Measurements from ENCODE around the gene CCDC90B.
"Not testable (repeated sequence)": the region's sequence is repeated elsewhere in the genome, so short reads cannot be mapped to it uniquely, and the experiment has no call there.

CCDC90B gene

DNA sequence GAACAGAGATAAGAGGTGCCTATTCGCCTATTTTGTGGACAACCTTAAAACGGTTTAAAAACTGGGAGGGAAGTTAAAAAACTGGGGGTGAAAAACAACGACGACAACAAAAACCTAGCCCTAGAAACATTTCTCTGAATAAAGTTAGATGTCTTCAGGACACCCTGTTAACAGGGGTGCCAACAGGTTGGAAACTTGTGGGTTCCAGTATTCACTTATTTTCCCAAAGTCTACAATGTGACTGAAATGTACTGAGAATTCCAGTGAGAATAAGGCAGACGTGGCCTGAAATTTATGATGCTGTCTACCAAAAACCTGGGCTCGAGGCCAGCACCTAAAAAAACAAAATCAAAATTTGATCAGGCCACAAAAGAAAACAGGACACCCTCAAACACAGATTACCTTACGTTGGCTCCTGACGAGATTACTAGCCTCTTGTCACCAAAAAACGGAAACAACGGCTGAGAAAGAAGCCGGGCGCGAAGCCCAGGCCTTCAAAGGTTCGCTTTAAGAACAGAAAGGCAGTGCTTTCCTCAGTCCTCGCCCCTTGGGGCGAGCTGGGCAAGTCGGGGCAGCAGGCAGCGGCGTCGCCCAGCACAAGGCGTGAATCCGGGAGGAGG is 906 bp downstream of the CCDC90B start:
- no peak for DNase-seq

DNA sequence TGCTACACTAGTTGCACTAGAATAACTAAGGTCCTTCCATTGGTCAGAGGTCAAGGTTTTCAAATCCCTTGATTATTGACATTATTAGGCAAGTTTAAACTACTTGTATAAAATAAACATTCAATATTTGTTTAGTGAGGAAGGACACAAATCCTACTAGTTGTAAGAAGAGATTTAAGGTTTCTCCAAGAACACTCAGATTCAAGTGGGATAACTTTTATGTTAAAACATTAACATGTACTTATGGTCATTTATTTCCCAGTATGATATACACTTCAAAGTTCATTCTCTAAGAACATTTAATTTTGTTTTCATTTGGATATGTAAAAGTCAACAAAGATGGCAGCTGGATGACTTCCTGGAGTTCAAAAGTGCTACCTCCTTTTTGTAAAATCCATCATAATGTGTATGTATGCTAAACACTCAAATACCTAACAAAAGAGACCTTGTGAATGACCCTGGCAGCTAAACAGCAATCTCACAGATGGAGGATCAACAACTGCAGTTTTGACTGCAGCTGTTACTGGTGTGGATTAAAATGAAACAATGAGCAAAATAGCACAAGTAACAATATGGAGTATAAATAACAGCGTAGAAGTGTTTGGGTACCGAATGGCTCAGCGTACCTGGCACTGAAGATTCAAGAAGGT is 1.5 kb downstream of the CCDC90B start:
- DNase-seq = peak; percentile 41

DNA sequence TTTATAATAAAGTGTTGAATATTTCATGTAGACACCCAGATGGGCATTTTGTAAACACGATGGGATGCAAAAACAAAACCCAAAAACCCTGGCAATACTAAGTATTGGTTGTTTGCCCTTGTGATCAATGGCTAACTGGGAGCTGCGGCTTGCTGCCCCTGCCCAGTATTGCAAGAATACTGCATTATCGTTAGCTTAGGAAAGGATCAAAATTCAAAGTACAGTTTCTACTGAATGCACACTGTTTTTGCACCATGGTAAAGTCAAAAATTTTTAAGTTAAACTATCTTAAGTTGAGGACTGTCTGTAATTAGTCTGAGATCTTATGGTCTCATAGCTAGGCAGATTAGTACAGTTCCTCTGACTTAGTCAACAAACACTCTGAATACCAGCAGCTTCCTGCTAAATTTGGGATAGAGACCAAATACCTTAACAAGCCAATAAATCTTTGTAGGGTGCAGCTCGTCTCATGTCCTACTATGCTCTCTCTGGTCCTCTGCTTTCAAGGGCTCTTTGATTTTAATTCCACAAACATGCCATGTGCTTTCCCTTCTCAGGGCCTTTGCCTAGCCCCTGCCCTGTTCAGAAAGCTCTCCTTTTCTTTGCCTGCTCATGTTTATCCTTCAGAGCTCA is 4.0 kb downstream of the CCDC90B start:
- DNase-seq = no peak

DNA sequence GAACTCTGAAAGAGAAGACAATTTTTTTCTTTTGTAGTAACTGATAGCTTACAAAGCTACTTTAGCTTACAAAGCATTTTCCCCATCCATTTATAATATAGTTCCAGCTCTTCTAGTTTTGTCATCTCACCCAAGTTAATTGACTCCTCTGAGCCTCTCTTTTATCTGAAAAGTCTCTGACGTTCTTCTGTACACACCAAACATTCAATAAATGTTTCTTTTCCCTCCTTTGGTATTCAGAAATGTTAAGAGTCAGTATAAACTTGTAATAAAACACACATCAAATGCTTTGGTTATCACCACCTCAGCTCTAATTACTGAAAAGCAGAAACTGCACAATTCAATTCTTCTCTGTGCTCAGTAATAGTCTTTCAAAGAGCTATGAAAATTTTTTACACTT is 5.9 kb downstream of the CCDC90B start:
- DNase-seq = no peak

DNA sequence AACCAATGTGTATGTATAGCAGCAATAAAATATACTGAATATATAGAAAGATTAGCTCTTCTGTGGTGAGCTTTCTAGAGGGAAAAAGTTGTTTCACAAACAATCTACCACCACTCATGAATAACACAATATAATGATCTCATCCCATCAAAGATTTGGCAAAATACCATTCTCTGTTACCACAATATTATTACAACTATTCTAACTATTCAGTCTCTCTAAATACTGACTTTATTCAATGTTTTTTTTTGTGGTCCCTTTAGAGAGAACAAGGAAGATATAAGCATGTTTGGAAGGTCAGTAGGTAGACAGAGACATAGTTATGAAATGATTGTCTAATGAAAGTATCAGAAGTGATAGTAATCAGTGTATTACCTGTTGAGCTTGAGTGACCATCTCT is 7.8 kb downstream of the CCDC90B start:
- DNase-seq = no peak

DNA sequence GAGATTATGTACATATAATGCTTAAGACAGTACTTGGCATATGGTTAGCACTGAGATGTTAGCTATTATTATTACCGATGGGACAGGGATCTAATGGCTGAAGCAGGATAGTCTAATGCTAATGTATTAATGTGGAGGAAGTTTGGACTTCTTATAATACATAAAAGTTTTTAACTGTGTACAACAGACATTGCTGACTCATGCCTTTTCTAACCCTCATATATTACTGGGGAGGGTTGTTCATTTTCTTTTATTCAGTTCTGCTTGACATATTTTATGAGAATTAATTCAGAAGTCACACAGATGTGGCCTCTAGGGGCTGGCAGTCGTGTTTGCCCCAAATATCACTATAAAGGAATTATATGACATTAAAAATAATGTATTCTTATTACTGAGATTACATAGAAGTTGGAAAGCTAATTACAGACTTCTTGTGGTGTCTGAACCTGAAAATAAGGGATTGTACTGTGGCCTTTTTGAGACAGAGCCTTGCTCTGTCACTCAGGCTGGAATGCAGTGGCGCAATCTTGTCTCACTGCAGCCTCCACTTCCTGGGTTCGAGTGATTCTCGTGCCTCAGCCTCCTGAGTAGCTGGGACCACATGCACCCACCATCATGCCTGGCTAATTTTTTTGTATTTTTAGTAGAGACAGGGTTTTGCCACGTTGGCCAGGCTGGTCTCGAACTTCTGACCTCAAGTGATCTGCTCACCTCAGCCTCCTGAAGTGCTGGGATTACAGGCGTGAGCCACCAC is 10.1 kb downstream of the CCDC90B start:
- DNase-seq = no peak

DNA sequence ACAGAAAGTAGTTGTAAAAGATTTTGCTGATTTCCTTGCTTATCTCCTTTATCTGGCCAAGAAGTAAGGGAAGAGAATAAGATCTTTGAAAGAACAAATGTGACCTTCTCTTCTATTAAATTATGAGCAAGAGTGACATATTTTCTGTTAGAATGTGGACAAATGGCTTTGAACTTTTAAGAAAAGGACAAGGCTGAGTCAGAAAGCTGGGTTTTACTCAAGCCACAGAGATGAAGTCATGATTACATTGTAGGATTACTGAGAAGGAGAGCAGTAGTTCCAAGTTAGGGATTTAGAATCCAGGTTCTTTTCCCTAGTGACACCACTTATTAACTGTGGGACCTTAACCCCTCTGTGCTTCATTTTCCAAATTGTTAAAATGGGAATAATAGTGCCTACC is 13.5 kb downstream of the CCDC90B start:
- DNase-seq = no peak

DNA sequence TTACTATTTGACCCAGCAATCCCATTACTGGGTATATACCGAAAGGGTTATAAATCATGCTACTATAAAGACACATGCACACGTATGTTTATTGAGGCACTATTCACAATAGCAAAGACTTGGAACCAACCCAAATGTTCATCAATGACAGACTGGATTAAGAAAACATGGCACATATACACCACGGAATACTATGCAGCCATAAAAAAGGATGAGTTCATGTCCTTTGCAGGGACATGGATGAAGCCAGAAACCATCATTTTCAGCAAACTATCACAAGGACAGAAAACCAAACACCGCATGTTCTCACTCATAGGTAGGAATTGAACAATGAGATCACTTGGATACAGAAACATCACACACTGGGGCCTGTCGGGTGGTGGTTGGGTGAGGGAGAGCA is 14.4 kb downstream of the CCDC90B start:
- not testable (repeated sequence) for DNase-seq

DNA sequence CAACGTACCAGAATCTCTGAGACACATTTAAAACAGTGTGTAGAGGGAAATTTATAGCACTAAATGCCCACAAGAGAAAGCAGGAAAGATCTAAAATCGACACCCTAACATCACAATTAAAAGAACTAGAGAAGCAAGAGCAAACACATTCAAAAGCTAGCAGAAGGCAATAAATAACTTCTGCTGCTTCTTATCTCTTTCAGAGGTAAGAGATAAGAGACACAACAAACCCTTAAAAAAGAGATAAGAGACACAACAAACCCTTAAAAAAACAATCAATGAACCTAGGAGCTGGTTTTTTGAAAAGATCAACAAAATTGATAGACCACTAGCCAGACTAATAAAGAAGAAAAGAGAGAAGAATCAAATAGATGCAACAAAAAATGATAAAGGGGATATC is 17.1 kb downstream of the CCDC90B start:
- DNase-seq = not testable (repeated sequence)

DNA sequence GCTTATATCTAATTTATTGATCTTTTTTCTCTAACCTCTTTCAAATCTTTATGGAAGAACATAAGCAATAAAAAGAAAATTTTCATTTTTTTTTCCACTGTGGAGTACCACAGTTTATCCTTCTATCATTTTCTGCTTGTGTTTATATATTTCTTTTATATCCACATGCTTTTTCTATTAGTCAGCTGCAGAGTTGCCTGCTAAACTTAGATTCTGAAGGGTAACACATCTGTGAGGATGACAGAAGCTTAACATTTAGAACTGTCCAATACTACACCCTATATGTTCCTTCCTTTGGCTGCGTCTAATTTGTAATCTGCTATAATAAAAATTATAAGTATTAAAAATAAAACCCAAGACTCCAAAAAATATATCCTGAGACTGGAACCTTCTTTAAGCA is 20.8 kb downstream of the CCDC90B start:
- no peak for DNase-seq

DNA sequence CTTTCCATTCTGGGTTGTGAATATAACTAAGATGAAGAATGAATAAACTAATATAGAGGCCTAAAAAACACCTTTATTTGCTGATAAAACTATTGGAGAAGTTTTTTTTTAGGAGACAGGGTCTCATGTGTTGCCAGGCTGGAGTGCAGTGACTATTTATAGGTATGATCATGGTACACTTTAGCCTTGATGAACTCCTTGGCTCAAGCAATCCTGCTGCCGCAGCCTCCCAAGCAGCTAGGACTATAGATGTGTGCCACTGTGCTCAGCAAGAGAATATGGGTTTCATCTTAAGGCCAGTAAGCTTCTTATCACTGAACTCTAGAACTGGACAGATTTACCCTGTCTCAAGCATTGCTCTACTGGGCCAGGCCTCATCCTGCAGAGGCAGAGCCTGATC is 26.6 kb downstream of the CCDC90B start:
- DNase-seq = no peak

DNA sequence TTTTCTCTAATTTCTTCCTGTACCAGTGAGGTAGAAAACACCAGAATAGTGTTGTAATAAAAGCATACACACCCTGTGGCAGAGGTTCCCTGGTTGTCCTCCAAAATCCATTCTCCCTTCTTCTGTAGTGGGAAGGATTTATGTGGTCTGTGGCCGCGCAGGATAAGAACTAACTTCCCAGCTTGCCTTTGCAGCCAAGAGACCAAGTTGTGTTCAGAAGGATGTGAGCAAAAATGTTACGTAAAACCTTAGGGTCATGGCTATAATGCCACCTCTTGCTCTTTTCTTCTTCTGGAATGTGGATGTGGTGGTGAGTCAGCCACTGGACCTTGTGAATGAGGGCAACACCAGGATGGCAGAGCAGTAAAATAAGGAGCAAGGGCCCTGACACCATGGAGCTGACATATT is 28.4 kb downstream of the CCDC90B start:
- DNase-seq = no peak

DNA sequence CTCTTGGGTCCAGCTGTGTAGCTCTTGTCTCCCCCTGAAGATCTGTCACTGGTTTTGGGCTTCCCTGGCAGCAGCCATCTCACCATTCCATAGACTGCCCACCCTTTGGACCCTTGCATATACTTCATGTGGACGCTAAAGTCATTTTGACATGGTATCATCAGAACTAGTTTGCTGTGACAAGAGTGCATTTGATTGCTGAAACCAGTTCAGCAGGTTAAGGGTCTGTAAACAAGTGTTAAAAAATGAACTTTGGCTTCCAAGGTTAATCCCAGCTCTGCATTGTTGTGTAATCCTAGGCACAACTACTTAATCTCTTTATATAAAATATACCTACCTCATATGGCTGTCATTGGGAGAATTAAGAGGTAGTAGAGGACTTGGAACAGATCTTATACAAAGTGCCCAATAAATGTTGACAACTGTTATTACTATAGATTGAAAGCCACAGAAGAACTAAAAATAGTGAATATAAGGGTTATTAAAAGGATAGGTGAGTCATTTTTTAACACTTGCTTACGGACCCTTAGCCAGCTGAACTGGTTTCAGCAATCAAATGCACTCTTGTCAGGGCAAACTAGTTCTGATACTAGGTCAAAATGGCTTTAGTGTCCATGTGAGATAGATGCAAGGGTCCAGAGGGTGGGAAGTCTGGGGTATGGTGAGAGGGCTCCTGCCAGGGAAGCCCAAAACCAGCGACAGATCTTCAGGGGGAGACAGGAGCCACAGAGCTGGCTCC is 29.4 kb downstream of the CCDC90B start:
- no peak for DNase-seq

DNA sequence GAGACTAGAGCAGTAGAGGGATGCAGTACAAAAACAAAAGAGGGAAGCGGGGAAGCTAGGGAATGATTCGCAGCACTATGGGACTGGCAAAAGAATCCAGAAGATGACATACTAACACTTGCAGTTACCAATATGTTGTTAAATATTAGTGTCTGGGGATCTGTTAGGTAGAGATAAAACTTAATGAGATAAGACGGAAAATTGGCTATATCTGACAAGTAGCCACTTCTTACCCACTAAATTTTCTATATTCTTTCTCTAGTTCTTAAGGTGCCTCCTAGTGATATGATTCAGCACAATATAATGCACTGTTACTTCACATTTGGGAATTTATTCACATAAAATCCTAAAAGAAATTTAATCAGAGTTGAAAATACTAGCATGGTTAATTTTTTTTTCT is 30.8 kb downstream of the CCDC90B start:
- DNase-seq = no peak

DNA sequence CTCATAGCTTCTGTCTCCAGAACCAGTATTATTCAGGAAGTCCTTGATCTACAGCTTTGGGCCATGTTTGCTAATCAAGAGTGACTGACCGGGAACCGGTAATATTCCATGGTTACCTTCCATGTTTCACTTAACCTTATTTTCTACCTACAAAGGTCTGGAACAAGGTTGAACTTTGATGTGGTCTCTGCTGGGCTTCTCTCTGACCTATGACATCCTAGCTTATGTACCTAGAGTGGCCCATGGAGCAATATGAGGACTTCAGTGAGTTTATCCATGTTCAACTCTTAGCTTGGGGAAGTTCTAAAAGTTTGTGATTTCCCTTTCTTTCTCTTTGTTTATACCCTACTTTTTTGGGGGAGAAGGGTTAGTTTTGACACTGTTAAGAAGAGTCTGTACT is 33.2 kb downstream of the CCDC90B start:
- DNase-seq = no peak

DNA sequence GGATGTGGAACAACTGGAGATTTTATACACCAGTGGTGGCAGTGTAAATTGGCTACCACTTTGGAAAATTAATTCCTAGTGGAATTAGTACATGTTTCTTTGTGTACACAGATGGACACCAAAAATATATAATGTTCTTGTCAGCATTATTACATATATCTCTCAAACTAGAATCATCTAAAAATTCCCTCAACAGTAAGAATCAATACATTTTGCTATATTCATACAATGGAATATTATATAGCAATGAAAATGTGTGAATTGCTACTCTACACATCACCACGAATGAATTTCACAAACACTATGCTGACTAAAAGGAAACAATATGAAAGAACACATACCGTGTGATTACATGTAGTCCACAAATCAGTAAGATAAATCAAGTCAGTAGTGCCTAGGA is 33.9 kb downstream of the CCDC90B start:
- no peak for DNase-seq

DNA sequence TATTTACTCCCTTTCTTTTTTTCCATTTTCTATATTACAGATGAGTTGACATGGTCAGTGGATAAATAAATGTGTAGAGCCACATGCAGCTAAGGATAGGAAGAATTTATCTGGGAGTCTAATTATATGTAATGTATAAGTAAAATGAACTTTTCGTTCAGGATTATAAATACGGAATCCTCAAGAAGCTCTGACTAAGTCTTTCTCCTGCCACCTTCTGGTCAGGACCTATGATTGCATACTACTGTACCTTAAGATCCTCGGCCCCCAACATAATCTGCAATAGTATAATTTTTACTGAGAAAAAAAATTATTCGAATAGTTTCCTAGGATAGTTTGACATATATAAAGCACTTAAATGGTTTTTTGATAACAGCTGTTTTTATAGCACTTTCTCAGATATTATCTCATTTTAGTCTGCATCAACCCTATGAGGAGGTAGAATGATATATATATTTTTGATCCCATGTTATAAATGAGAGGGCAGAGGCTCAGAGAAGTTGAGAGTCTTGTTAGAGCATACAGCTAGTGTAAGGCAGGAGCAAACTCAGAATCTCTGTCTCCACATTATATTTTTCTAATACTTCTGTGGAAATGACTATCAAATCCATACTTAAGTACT is 36.1 kb downstream of the CCDC90B start:
- peak; percentile 29 for DNase-seq

DNA sequence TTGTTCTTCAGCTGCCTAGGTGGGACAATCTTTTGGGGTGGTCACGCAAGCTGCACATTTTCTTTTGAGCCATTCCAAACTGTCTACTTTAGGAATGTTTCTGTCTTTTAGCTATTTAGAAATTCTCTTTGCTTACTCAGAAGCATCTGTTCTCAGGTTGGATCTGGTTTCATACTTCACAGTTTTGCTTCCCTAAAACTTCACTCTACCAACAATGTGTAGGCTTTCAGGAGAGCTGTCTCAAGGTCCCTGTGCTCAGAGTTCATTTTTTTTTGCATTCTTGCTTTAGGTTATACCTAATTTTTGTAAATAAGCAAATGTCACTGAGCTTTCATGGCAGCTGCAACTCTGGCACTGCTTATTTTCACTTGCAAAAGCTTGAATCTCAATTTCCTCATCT is 36.7 kb downstream of the CCDC90B start:
- no peak for DNase-seq

DNA sequence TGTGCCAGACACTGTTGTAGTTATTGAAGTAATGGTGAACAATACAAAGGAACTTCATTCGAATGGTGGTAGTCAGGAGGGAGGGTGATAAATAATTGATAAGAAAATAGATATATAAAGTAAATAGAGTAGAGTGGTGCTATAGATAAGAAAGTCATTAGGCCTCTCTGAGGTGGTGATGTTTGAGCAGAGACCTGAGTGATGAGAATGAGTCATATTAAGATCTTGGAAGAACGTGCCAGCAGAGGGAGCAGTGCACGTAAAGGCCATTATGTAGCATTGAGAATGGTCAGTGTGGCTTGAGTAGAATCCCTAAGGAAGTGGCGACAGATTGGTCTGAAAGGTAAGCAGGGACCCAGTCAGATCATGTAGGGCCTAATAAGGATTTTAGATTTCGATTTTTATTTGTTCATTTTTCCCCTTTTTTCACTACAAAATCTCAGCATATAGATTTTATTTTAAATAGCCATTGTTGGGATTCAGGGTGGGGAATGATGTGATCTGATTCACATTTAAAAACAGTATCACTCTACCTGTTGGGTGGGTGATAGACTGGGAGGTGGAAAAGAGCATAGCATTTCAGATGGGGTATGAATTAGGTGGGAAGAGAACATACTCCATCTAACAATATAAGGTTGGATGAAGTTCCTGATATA is 44.7 kb downstream of the CCDC90B start:
- no peak for DNase-seq

DNA sequence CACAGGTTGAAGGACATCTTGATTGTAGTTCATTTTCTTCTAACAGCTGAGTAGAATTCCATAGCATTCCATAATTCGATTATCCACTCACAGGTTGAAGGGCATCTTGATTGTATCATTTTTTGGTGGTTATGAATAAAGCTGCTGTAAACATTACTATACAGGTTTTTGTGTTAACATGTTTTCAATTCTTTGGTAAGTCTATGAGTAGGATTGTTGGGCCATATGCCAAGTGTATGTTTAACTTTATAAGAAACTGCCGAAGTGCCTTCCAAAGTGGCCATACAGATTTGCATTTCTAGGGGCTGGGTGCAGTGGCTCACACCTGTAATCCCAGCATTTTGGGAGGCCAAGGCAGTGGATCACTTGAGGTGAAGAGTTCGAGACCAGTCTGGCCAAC is 48.1 kb downstream of the CCDC90B start:
- no peak for DNase-seq

DNA sequence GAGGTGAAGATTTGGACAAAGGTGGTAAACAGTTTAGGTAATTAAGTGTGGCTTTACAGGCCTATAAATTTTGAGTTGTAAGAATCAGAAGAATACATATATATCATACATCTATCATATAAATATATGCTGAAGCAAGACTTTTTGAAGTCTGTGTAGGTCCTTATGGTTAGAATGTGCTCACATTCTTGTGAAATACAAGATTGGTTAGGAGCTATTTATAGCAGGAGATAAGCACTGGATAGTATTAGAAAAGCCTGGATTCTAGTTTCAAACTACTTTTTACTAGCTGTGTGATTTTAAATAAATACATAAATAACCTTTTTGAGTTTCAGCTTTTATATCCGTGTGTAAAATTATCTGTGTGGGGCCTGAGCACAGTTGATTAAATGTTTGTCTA is 50.3 kb downstream of the CCDC90B start:
- no peak for DNase-seq

DNA sequence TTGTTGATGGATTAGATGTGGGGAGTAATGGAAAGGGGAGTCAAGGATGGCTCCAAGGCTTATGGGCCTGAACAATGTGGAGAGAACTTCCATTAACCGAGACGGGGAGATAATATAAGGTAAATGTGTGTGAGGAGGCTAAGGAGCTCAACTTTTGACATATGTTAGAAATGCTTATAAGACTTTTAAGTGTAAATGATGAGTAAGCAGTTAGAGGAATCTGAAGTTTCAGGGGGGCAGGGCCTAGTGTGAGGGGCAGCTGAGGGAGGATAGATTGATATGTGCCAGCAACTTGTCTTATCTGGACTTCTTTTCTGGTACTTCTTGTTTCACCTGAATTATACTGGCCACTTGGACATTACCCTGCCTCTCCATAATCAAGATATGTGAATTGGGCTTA is 62.7 kb downstream of the CCDC90B start:
- DNase-seq = no peak

Measured in DMS79 treated with DMSO at 0.1 percent for 48 hours (cell line).